ENCODE results near the gene CORIN.

Gene CORIN

DNA sequence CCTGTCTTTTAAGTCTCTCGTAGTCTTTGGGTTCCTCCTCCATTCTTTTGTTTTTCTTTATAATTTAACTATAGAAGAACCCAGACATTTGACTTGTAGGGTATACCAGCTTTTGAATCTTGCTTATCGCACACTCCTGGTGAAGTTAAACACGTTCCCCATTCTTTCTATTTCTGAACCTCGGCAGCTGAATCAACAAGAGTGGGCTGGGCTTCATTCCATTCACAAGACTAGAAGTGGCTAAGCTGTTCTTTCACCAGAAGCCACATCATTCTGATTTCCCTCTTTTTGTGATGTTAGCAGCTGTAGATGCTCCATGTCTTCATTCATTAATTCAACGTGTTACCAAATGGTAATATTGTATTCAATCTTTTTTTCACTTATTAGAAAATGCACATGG is 167.9 kb downstream of the CORIN start:
- DNase-seq: no peak

DNA sequence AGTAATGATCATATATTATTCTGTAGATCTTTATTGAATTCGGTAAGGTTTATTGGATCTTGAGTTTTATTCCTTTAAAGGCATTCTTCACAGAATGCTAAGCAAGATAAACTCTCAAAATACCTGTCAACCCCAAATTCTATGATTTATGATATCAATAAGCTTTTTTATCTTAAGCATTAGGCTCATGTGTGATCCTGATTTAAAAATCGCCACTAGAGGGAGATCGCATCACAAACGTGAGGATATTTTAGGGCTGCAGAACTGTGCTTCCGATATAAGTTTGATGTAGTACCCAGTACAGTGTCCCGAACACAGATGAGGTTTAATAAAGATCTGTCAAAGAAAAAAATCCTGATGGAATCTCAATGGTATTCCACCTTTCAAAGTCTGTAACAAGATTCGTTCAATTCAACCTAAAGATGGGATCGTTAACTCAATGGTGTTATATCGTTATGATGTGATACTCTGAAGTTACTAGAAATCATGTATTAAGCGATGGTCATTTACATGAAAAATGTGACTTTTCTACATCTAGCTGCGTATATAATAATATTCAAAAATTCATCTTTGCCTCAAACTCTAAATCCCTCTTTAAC is 169.0 kb downstream of the CORIN start:
- DNase-seq: no peak

GRCh38 chr4:47668256-47668655 is 169.6 kb downstream of the CORIN start:
- no peak for DNase-seq

- no peak for DNase-seq
Measured at GRCh38 chr4:47667552-47667951, 170.3 kb downstream of the CORIN start.

GRCh38 chr4:47664051-47664826 is 173.6 kb downstream of the CORIN start:
- no peak for DNase-seq

DNA sequence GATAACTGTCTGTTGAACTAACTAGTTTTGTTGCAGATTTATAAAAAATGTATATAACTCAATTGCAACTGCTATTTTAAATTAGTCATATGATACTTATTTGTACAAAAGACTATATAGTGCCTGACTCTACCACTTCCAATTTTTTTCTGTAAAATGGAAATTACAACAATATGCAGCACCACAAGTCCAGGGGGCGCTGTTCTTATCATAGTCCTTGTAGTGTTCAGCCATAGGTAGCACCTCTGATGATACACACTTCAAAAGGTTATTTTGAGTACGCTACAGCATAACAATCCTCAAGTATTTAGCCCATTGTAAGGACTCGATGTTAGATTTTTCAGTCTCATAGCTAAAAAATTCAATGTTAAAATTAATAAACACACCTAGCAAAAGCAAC is 174.9 kb downstream of the CORIN start:
- DNase-seq: no peak

GRCh38 chr4:47661741-47662140 is 176.1 kb downstream of the CORIN start:
- DNase-seq: no peak

GRCh38 chr4:47659342-47659741 is 178.5 kb downstream of the CORIN start:
- DNase-seq: no peak

DNA sequence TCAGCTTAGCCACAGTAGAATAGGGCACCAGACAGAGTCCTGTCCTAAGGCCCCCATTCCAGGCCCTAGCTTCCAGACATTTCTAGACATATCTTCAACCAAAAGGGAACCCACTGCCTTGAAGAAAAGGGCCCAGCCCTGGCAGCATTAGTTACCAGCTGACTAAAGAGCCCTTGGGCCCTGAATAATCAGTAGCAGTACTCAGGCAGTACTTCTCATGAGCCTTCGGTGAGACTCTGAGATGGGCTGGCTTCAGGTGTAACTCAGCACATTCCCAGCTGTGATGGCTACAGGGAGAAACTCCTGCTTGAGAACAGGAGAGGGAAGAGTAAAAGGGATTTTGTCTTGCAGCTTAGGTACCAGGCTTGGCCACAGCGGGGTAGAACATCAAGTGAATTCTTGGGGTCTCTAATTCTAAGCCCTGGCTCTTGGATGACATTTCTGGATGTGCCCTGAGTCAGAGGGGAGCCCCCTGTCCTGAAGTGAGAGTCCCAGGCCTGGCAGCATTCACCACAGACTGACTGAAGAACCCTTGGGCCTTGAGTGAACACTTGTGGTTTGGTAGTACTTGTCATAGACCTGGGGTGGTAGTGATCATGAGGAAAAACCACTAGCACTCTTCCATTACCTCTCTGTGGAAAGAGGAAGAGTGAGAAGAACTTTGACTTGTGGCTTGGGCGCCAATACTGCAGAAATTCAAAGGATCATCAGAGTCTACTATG is 182.7 kb downstream of the CORIN start:
- DNase-seq: no peak

GRCh38 chr4:47652092-47652491 is 185.8 kb downstream of the CORIN start:
- DNase-seq: no peak

GRCh38 chr4:47651231-47651630 is 186.6 kb downstream of the CORIN start:
- no peak for DNase-seq

GRCh38 chr4:47650584-47651130 is 187.2 kb downstream of the CORIN start:
- DNase-seq: no peak

- no peak for DNase-seq
Measured at GRCh38 chr4:47647544-47647943, 190.3 kb downstream of the CORIN start.

DNA sequence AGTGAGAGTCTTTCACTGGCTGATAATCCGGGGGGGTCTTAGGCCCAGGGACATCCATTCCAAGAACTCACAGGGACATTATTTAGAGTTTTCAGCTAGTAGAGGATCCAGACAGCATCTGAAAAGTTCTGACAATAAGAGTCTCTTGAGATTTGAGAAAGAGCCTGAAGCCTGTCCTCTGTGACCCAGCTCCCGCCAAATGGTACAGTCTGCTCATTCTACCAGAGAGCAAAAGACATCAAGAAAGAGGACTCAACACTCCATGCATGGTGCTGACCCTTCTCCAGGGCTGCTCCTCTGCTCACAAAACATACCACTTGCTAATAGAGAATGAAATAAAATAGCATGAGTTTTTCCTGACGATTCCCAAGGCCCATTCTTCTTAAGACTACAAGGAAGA is 190.8 kb downstream of the CORIN start:
- no peak for DNase-seq

- no peak for DNase-seq
Measured at GRCh38 chr4:47646372-47646771, 191.5 kb downstream of the CORIN start.

- no peak for DNase-seq
Measured at GRCh38 chr4:47643845-47644244, 194.0 kb downstream of the CORIN start.

DNA sequence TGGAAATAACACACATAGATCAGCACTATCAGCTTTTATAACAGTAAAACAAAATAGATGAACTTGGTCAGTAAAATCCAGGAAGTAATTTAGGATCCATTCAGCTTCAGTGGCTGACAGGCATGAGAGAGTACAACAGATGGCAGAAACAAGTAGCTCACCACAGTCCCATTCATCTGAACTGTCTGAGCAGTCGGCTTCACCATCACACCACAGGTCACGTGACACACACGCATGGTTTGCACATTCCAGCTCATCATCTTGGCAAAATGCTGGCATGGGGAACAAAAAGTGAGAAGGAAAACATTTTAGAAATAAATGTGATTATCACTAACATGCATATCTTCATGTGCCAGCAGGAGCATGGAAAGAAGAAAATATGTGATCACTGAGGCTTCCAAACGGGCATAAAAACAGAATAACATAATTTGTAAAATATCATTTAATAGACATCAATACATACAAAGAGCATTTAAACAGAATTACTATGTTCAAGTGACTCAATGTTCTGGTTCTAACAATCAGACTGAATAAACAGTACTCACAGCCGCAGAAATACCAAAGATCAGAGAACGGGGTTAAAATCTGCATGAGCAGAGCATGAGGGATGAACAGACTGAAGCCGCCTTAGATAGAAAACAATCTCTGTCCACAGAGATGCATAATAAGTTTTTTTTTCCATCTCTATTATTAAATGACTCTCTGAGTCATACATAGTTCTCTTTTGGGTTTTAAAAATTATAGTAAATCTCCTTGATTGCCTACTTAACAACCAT is 194.7 kb downstream of the CORIN start:
- no peak for DNase-seq

- DNase-seq: no peak
Measured at GRCh38 chr4:47642191-47642830, 195.6 kb downstream of the CORIN start.

- DNase-seq: no peak
Measured at GRCh38 chr4:47641755-47642154, 196.1 kb downstream of the CORIN start.

DNA sequence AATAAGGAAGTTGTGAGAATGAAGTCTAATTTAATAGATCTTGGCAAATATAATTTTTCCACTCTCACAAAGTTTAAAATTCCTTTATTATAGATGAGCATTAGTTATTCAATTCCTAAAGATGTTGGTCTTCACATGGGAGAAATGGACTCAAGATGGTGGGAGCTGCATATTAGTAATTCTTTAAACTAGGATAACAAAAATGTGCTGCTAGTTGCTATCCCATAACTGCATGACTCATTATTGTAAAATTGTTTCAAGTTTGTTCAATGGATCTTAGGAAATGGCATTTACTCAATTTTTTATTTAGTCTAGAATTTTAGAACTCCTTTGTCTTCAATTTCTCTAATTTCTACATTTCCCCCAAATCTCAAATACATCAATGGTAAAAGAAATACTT is 197.0 kb downstream of the CORIN start:
- DNase-seq: no peak

- DNase-seq: no peak
Measured at GRCh38 chr4:47639531-47639930, 198.3 kb downstream of the CORIN start.

GRCh38 chr4:47631161-47631560 is 206.7 kb downstream of the CORIN start:
- no peak for DNase-seq

- DNase-seq: no peak
Measured at GRCh38 chr4:47624031-47624441, 213.8 kb downstream of the CORIN start.
